Amniotic epithelial cell (primary cell): Measurements from ENCODE around the gene CGA.
A peak's percentile ranks its signal among the peaks of the same experiment; 100 is the strongest.
"Not testable (repeated sequence)": the region's sequence is repeated elsewhere in the genome, so short reads cannot be mapped to it uniquely, and the experiment has no call there.

Experiments used
- DNase-seq: peaks from one replicate; pipeline ENCODE4 v3.0.0-alpha.2; 2010; ENCODE audit warnings: low read depth

The CGA gene

GRCh38 chr6:87095087-87095509, at the start of gene CGA:
Gene CGA, minus strand, starts transcription at chr6:87095106. Its CDS starts 6,906 bp downstream, at chr6:87088200.
- DNase-seq = no peak

- DNase-seq = not testable (repeated sequence)
Measured at GRCh38 chr6:87139927-87140326, 45.0 kb upstream of the CGA start.

- peak; percentile 56 for DNase-seq
Measured at GRCh38 chr6:87139236-87139635, 44.3 kb upstream of the CGA start.

GRCh38 chr6:87136963-87137362, 42.1 kb upstream of the CGA start:
- no peak for DNase-seq

GRCh38 chr6:87127737-87128136, 32.8 kb upstream of the CGA start:
- DNase-seq = no peak

GRCh38 chr6:87126501-87126900, 31.6 kb upstream of the CGA start:
- DNase-seq = no peak

- DNase-seq = no peak
Measured at GRCh38 chr6:87124074-87124473, 29.2 kb upstream of the CGA start.

GRCh38 chr6:87122477-87122876, 27.6 kb upstream of the CGA start:
- no peak for DNase-seq

- peak; percentile 15 for DNase-seq
Measured at GRCh38 chr6:87118054-87118453, 23.1 kb upstream of the CGA start.

- DNase-seq = no peak
Measured at GRCh38 chr6:87116922-87117321, 22.0 kb upstream of the CGA start.

GRCh38 chr6:87115402-87116135, 20.7 kb upstream of the CGA start:
- DNase-seq = no peak

GRCh38 chr6:87110636-87111035, 15.7 kb upstream of the CGA start:
- no peak for DNase-seq

GRCh38 chr6:87105823-87106222, 10.9 kb upstream of the CGA start:
- peak; percentile 29 for DNase-seq

GRCh38 chr6:87104667-87105066, 9.8 kb upstream of the CGA start:
- no peak for DNase-seq

GRCh38 chr6:87103977-87104601, 9.2 kb upstream of the CGA start:
- DNase-seq = no peak

- DNase-seq = no peak
Measured at GRCh38 chr6:87102151-87102621, 7.3 kb upstream of the CGA start.

GRCh38 chr6:87101067-87101466, 6.2 kb upstream of the CGA start:
- DNase-seq = no peak

- no peak for DNase-seq
Measured at GRCh38 chr6:87100216-87100615, 5.3 kb upstream of the CGA start.

- DNase-seq = no peak
Measured at GRCh38 chr6:87099472-87099871, 4.6 kb upstream of the CGA start.

GRCh38 chr6:87094576-87094975, 330 bp downstream of the CGA start:
- DNase-seq = no peak

GRCh38 chr6:87093651-87094050, 1.3 kb downstream of the CGA start:
- DNase-seq = peak; percentile 3

GRCh38 chr6:87093199-87093598, 1.7 kb downstream of the CGA start:
- DNase-seq = no peak

GRCh38 chr6:87092435-87092834, 2.5 kb downstream of the CGA start:
- DNase-seq = no peak

- no peak for DNase-seq
Measured at GRCh38 chr6:87089135-87089534, 5.8 kb downstream of the CGA start.
